Epithelial cell of esophagus (primary cell): Measurements from ENCODE around the gene LHFPL3.
A peak's percentile ranks its signal among the peaks of the same experiment; 100 is the strongest.

Experiments
- DNase-seq: peaks from one replicate; pipeline ENCODE4 v3.0.0; 2010; ENCODE audit warnings: low read depth
- H3K4me3 ChIP-seq: 2 replicates; pipeline ENCODE4 v1.5.1; 2011; ENCODE audit warnings: mild to moderate bottlenecking, low read length, control low read depth
- CTCF ChIP-seq: IDR thresholded peaks from 2 replicates; pipeline ENCODE4 v1.5.1; 2011; ENCODE audit warnings: low read depth, mild to moderate bottlenecking, low read length, control low read depth, inconsistent platforms; ENCODE audit not compliant: insufficient read depth; ENCODE audit errors: missing control alignments

LHFPL3 gene

GRCh38 chr7:104497379-104497967 is 169.1 kb downstream of the LHFPL3 start:
- DNase-seq, result no peak
- no peak overlapping the region for H3K4me3 ChIP-seq
- no peak for TF ChIP-seq CTCF

GRCh38 chr7:104499975-104500374 is 171.6 kb downstream of the LHFPL3 start:
- H3K4me3 ChIP-seq, result no peak overlapping the region
- no peak for TF ChIP-seq CTCF
- DNase-seq, result no peak

- no peak for DNase-seq
- no peak overlapping the region for H3K4me3 ChIP-seq
- TF ChIP-seq CTCF, result no peak
These were observed 181.5 kb downstream of the LHFPL3 start for GRCh38 chr7:104509874-104510273.

GRCh38 chr7:104524853-104525252 is 196.4 kb downstream of the LHFPL3 start:
- no peak overlapping the region for H3K4me3 ChIP-seq
- no peak for DNase-seq
- TF ChIP-seq CTCF, result no peak

GRCh38 chr7:104528142-104528541 is 199.7 kb downstream of the LHFPL3 start:
- no peak for TF ChIP-seq CTCF
- no peak for DNase-seq
- no peak overlapping the region for H3K4me3 ChIP-seq

GRCh38 chr7:104529567-104529966 is 201.2 kb downstream of the LHFPL3 start:
- no peak for TF ChIP-seq CTCF
- H3K4me3 ChIP-seq, result no peak overlapping the region
- peak; percentile 34 for DNase-seq

- DNase-seq, result no peak
- no peak for TF ChIP-seq CTCF
- H3K4me3 ChIP-seq, result no peak overlapping the region
These were observed 201.8 kb downstream of the LHFPL3 start for GRCh38 chr7:104530251-104530650.
